ENCODE results near the gene LRCOL1.

LRCOL1 gene

DNA sequence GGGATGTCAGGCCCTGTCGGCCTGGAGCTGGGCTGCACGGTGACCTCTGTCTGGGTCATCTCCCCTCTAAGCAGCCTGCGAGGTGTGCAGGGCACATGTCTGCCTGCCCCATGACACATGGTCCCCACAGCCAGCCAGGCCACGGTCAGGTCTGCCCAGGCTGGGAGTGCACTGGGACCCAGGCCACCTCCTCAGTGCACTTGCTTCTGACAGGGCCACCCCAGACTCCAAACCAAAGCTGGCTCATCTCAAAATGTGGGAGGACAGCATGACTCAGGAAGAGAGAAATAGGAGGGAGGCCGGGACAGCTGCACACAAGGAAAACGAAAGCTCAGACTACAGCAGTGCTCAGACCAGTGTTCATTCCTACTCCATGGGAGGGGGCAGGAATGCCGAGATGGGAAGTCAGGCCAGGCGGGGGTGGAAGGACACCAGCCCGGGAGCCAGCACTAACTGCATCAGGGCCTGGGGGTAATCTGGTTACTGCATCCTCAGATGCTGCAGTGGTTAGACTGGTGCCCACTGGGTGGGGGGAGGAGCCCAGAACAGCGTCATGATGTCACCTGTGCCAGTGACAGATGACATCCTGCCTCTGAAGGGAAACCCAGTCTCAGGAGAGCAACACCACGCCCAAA lies 12.2 kb upstream of the LRCOL1 start:
- H3K4me3 ChIP-seq (replicated peaks in 1 of 2; ENCODE audit: low read depth in 2 of 2, low read length in 2 of 2) = peak overlapping the region in 1 of 2 donors; percentile 10

GRCh38 chr12:132621657-132622435 lies 11.5 kb upstream of the LRCOL1 start:
- no peak for DNase-seq (ENCODE audit: low read depth in 2 of 2)
- no peak overlapping the region for H3K4me3 ChIP-seq (replicated peaks in 1 of 2; ENCODE audit: low read depth in 2 of 2, low read length in 2 of 2)
- no peak for TF ChIP-seq CTCF (IDR thresholded peaks at IDR 0.05; ENCODE audit: low read depth, low read length)

More for the DNA sequence above, 12.2 kb upstream of the LRCOL1 start:
- TF ChIP-seq CTCF (IDR thresholded peaks at IDR 0.05; ENCODE audit: low read depth, low read length) = no peak
- peak; percentile 77 to 83 for DNase-seq (ENCODE audit: low read depth in 2 of 2)

GRCh38 chr12:132620899-132621656 lies 10.7 kb upstream of the LRCOL1 start:
- no peak for DNase-seq (ENCODE audit: low read depth in 2 of 2)
- TF ChIP-seq CTCF (IDR thresholded peaks at IDR 0.05; ENCODE audit: low read depth, low read length) = no peak
- H3K4me3 ChIP-seq (replicated peaks in 1 of 2; ENCODE audit: low read depth in 2 of 2, low read length in 2 of 2) = no peak overlapping the region

DNA sequence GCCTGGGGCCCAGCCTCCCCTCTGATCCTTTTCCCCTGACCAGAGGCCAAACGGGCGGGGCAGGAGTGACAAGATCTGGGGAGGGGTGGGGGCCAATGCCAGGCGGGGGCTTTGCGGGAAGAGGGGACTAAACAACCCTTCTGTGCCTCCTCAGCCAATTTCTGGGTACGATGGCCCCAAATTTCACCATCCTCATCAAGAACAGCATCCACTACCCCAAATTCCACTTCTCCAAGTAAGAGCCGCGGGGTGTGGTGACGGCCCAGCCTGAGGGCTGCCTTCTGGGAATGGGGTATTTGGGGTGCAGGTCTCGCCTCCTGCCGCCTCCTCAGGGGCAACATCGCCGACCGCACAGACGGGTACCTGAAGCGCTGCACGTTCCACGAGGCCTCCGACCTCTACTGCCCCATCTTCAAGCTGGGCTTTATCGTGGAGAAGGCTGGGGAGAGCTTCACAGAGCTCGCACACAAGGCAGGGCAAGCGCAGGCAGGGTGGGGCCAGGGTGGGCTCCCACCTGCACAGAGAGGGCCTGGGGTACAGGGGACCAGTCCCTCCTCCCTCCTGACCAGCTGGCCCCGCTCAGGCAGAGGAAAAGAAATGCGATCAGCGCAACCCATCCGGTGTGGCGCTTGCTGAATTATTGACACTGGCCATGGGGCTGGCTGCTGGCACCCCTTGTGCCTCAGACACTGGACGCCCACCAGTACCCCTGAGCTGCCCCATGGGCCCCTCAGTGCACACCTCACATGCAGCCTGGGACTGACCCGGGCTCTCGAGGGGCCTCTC lies 9.9 kb upstream of the LRCOL1 start:
- no peak overlapping the region for H3K4me3 ChIP-seq (replicated peaks in 1 of 2; ENCODE audit: low read depth in 2 of 2, low read length in 2 of 2)
- no peak for TF ChIP-seq CTCF (IDR thresholded peaks at IDR 0.05; ENCODE audit: low read depth, low read length)
- DNase-seq (ENCODE audit: low read depth in 2 of 2) = no peak

DNA sequence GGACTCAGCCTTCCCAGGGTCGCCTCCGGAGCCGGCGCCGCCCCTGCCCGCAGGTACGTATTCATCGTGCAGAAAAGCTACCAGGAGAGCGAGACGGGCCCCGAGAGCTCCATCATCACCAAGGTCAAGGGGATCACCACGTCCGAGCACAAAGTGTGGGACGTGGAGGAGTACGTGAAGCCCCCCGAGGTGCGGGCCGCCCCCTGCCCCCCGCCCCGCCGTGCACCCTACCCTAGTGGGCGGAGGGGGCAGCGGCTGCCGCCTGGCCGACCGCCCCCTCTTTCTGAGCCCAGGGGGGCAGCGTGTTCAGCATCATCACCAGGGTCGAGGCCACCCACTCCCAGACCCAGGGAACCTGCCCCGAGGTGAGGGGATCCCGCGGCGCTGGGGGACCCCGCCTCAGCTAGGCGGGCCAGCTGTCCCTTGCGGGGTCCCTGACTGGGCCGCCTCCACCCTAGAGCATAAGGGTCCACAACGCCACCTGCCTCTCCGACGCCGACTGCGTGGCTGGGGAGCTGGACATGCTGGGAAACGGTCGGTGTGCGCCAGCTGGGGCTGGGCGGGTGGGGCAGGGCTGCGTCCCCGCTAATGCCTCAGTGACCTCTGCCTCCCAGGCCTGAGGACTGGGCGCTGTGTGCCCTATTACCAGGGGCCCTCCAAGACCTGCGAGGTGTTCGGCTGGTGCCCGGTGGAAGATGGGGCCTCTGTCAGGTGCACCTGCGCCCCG lies 9.2 kb upstream of the LRCOL1 start:
- no peak overlapping the region for H3K4me3 ChIP-seq (replicated peaks in 1 of 2; ENCODE audit: low read depth in 2 of 2, low read length in 2 of 2)
- TF ChIP-seq CTCF (IDR thresholded peaks at IDR 0.05; ENCODE audit: low read depth, low read length) = no peak
- DNase-seq (ENCODE audit: low read depth in 2 of 2) = no peak

- no peak for DNase-seq (ENCODE audit: low read depth in 2 of 2)
- no peak for TF ChIP-seq CTCF (IDR thresholded peaks at IDR 0.05; ENCODE audit: low read depth, low read length)
- H3K4me3 ChIP-seq (replicated peaks in 1 of 2; ENCODE audit: low read depth in 2 of 2, low read length in 2 of 2) = no peak overlapping the region
Observed at GRCh38 chr12:132619071-132619385, 8.6 kb upstream of the LRCOL1 start.

All from cardiac fibroblast (primary cell).